GM12864 (cell line): ENCODE measurements around the gene PDS5A.
"Not testable (repeated sequence)": the region's sequence is repeated elsewhere in the genome, so short reads cannot be mapped to it uniquely, and the experiment has no call there.

Experiments
- DNase-seq: peaks from one replicate; pipeline ENCODE4 v3.0.0-alpha.2; 2011; ENCODE audit warnings: low read depth
- H3K4me3 ChIP-seq: 2 replicates; pipeline ENCODE4 v1.5.1; 2011; ENCODE audit warnings: mild to moderate bottlenecking, low read depth, low read length, control low read depth
- CTCF ChIP-seq: IDR thresholded peaks from 2 replicates; pipeline ENCODE4 v1.5.1; 2011; ENCODE audit warnings: low read depth, mild to moderate bottlenecking, moderate library complexity, low read length, control low read depth, inconsistent platforms; ENCODE audit errors: missing control alignments

PDS5A gene

GRCh38 chr4:39950861-39951481 is 26.7 kb downstream of the PDS5A start:
- no peak for DNase-seq
- H3K4me3 ChIP-seq = no peak overlapping the region
- no peak for TF ChIP-seq CTCF

GRCh38 chr4:39947963-39948362 is 29.7 kb downstream of the PDS5A start:
- no peak for DNase-seq
- no peak overlapping the region for H3K4me3 ChIP-seq
- TF ChIP-seq CTCF = no peak

- no peak for TF ChIP-seq CTCF
- no peak for DNase-seq
- H3K4me3 ChIP-seq = no peak overlapping the region
These were observed 30.3 kb downstream of the PDS5A start for GRCh38 chr4:39947417-39947816.

GRCh38 chr4:39944245-39944644 is 33.5 kb downstream of the PDS5A start:
- not testable (repeated sequence) for DNase-seq, H3K4me3 ChIP-seq

- H3K4me3 ChIP-seq = no peak overlapping the region
- no peak for DNase-seq
- no peak for TF ChIP-seq CTCF
These were observed 35.2 kb downstream of the PDS5A start for GRCh38 chr4:39942507-39942906.

GRCh38 chr4:39941682-39942217 is 36.0 kb downstream of the PDS5A start:
- no peak for DNase-seq
- H3K4me3 ChIP-seq = no peak overlapping the region
- TF ChIP-seq CTCF = no peak

GRCh38 chr4:39937683-39938268 is 39.9 kb downstream of the PDS5A start:
- H3K4me3 ChIP-seq = no peak overlapping the region
- TF ChIP-seq CTCF = no peak

More at GRCh38 chr4:39937683-39938268, 39.9 kb downstream of the PDS5A start:
- no peak for DNase-seq
